Measurements from ENCODE around the gene ZNF827.

ZNF827 gene

DNA sequence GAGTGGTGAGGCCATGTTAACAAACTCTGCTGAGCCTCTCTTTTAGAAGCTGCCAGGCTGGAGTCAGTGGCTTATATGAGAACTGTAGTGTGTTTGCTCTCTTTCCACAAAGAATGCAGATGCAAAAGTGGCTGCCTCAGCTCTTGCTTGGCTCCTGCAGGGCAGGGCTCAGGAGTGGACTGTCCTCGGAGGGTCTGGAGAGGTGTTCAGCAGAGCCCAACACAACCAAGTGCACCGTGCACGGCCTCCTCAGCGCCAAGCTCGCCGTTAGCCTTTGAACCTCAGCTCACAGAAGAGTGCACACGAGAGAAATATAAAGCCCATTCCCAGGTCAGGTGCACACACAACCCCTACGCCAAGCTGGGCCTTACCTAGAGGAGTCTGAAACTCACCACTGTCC is 175.9 kb downstream of the ZNF827 start:
- Histone ChIP-seq H3K9ac (ENCODE audit: low read length) (no peak overlapping the region), H3K27me3 (ENCODE audit: control insufficient read depth in 1 of 2, insufficient read depth in 2 of 2, low read length in 2 of 2) (no peaks in the 10 kb centered on the region), H3K36me3 (ENCODE audit: insufficient read depth, low read length) (peaks cover 41% of the 10 kb centered on the region)

DNA sequence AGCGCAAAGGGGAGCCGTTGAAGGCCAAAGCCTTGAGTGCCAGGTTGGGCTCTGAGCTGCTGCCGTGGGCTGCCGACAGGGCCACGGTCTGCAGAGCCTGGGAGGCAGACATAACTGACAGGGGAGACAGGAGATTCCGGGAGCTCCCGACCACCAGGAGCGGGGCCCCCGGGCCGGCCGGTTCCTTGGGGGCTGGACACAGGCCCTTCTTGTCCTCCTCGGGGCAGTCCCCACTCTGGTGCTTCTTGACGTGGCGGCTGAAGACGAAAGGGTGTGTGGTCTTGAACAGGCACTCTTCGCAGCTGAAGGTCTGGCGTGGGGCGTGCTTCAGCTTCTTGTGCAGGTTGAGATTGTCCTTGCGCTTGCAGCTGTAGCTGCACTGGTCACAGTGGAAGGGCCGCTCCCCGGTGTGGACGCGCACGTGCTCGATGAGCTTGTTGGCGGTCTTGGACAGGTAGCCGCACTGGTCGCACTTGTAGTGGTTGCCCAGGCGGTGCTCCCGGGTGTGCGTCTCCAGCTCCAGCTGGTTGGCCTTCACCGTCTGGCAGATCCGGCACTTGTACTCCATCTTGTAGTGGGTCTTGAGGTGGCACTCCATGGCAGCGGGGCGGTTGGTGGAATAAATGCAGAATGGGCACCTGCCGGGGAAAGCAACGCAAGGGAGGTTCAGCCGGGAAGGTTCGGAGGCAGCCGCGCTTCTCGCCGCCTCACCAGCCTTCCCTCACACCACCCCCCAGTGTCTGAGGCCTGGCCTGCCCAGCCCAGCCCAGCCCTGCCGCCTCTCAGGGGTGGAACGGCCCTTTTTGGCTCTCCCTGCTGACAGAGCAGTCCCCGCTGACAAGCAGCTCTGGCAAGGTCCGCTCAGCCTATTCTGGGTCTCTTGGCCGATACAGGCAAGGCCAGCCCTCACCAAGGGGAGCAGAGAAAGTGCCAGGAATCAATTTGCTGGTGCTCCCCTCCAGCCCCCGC is 177.4 kb downstream of the ZNF827 start:
- Histone ChIP-seq H3K4me3 (ENCODE audit: low read depth in 1 of 2, low read length in 2 of 2) (no peak overlapping the region), H3K27ac (ENCODE audit: low read depth, low read length) (no peak overlapping the region), H3K9me3 (ENCODE audit: low read length) (no peaks in the 10 kb centered on the region), H3K9ac (ENCODE audit: low read length) (no peak overlapping the region), H3K4me1 (ENCODE audit: insufficient read depth, low read length) (no peaks in the 10 kb centered on the region), H3K27me3 (ENCODE audit: control insufficient read depth in 1 of 2, insufficient read depth in 2 of 2, low read length in 2 of 2) (no peaks in the 10 kb centered on the region), H3K36me3 (ENCODE audit: insufficient read depth, low read length) (peaks cover 41% of the 10 kb centered on the region)

More for the DNA sequence above, 175.9 kb downstream of the ZNF827 start:
- no peaks in the 10 kb centered on the region for H3K9me3 ChIP-seq (ENCODE audit: low read length)
- H3K4me3 ChIP-seq (ENCODE audit: low read depth in 1 of 2, low read length in 2 of 2), result no peak overlapping the region
- H3K27ac ChIP-seq (ENCODE audit: low read depth, low read length), result no peak overlapping the region
- H3K4me1 ChIP-seq (ENCODE audit: insufficient read depth, low read length), result no peaks in the 10 kb centered on the region

- no peaks in the 10 kb centered on the region for H3K27me3 ChIP-seq (ENCODE audit: control insufficient read depth in 1 of 2, insufficient read depth in 2 of 2, low read length in 2 of 2)
- H3K9ac ChIP-seq (ENCODE audit: low read length), result no peak overlapping the region
- H3K4me1 ChIP-seq (ENCODE audit: insufficient read depth, low read length), result no peaks in the 10 kb centered on the region
- H3K27ac ChIP-seq (ENCODE audit: low read depth, low read length), result no peak overlapping the region
- H3K4me3 ChIP-seq (ENCODE audit: low read depth in 1 of 2, low read length in 2 of 2), result no peak overlapping the region
- peaks cover 39% of the 10 kb centered on the region for H3K36me3 ChIP-seq (ENCODE audit: insufficient read depth, low read length)
- H3K9me3 ChIP-seq (ENCODE audit: low read length), result no peaks in the 10 kb centered on the region
These were observed 178.4 kb downstream of the ZNF827 start for GRCh38 chr4:145760176-145760575.

DNA sequence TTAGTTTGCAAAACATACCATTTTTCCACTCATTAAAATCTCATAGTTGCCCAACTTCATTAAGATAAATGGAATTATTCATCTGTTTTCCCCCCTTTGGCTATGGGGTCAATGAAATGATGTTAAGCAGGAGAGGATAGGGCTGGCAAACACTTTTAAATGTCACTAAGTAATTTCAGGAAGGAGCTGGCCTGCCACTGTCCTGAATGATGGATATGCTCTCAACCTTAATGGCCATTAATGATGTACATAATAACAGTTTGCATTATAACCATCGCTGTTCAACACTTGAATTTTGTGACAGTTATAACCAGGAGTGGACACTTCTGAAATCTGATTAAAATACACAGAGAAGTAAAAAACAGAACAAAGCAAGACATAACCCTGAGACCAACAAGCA is 181.4 kb downstream of the ZNF827 start:
- H3K27me3 ChIP-seq (ENCODE audit: control insufficient read depth in 1 of 2, insufficient read depth in 2 of 2, low read length in 2 of 2), result no peaks in the 10 kb centered on the region
- H3K9ac ChIP-seq (ENCODE audit: low read length), result no peak overlapping the region
- H3K9me3 ChIP-seq (ENCODE audit: low read length), result no peaks in the 10 kb centered on the region
- peaks cover 12% of the 10 kb centered on the region for H3K36me3 ChIP-seq (ENCODE audit: insufficient read depth, low read length)
- H3K4me3 ChIP-seq (ENCODE audit: low read depth in 1 of 2, low read length in 2 of 2), result no peak overlapping the region
- H3K27ac ChIP-seq (ENCODE audit: low read depth, low read length), result no peak overlapping the region
- no peaks in the 10 kb centered on the region for H3K4me1 ChIP-seq (ENCODE audit: insufficient read depth, low read length)

GRCh38 chr4:145756244-145756643 is 182.4 kb downstream of the ZNF827 start:
- H3K4me1 ChIP-seq (ENCODE audit: insufficient read depth, low read length), result no peaks in the 10 kb centered on the region
- no peak overlapping the region for H3K4me3 ChIP-seq (ENCODE audit: low read depth in 1 of 2, low read length in 2 of 2)
- H3K27me3 ChIP-seq (ENCODE audit: control insufficient read depth in 1 of 2, insufficient read depth in 2 of 2, low read length in 2 of 2), result no peaks in the 10 kb centered on the region
- no peak overlapping the region for H3K27ac ChIP-seq (ENCODE audit: low read depth, low read length)
- no peaks in the 10 kb centered on the region for H3K9me3 ChIP-seq (ENCODE audit: low read length)
- H3K9ac ChIP-seq (ENCODE audit: low read length), result no peak overlapping the region
- H3K36me3 ChIP-seq (ENCODE audit: insufficient read depth, low read length), result peaks cover 10% of the 10 kb centered on the region

- no peak overlapping the region for H3K9ac ChIP-seq (ENCODE audit: low read length)
- H3K9me3 ChIP-seq (ENCODE audit: low read length), result no peaks in the 10 kb centered on the region
- no peak overlapping the region for H3K27ac ChIP-seq (ENCODE audit: low read depth, low read length)
- no peaks in the 10 kb centered on the region for H3K4me1 ChIP-seq (ENCODE audit: insufficient read depth, low read length)
- H3K27me3 ChIP-seq (ENCODE audit: control insufficient read depth in 1 of 2, insufficient read depth in 2 of 2, low read length in 2 of 2), result no peaks in the 10 kb centered on the region
- H3K4me3 ChIP-seq (ENCODE audit: low read depth in 1 of 2, low read length in 2 of 2), result no peak overlapping the region
- H3K36me3 ChIP-seq (ENCODE audit: insufficient read depth, low read length), result peaks cover 10% of the 10 kb centered on the region
These were observed 182.8 kb downstream of the ZNF827 start for GRCh38 chr4:145755802-145756201.

- H3K9ac ChIP-seq (ENCODE audit: low read length), result no peak overlapping the region
- no peaks in the 10 kb centered on the region for H3K4me1 ChIP-seq (ENCODE audit: insufficient read depth, low read length)
- no peaks in the 10 kb centered on the region for H3K9me3 ChIP-seq (ENCODE audit: low read length)
- H3K27me3 ChIP-seq (ENCODE audit: control insufficient read depth in 1 of 2, insufficient read depth in 2 of 2, low read length in 2 of 2), result no peaks in the 10 kb centered on the region
- no peak overlapping the region for H3K4me3 ChIP-seq (ENCODE audit: low read depth in 1 of 2, low read length in 2 of 2)
- no peak overlapping the region for H3K27ac ChIP-seq (ENCODE audit: low read depth, low read length)
- H3K36me3 ChIP-seq (ENCODE audit: insufficient read depth, low read length), result no peaks in the 10 kb centered on the region
These were observed 195.0 kb downstream of the ZNF827 start for GRCh38 chr4:145743641-145744040.

- Histone ChIP-seq H3K36me3 (ENCODE audit: insufficient read depth, low read length) (no peaks in the 10 kb centered on the region), H3K27ac (ENCODE audit: low read depth, low read length) (no peak overlapping the region), H3K27me3 (ENCODE audit: control insufficient read depth in 1 of 2, insufficient read depth in 2 of 2, low read length in 2 of 2) (no peaks in the 10 kb centered on the region), H3K9ac (ENCODE audit: low read length) (no peak overlapping the region), H3K4me3 (ENCODE audit: low read depth in 1 of 2, low read length in 2 of 2) (no peak overlapping the region), H3K9me3 (ENCODE audit: low read length) (no peaks in the 10 kb centered on the region), H3K4me1 (ENCODE audit: insufficient read depth, low read length) (peaks cover 14% of the 10 kb centered on the region)
These were observed 197.8 kb downstream of the ZNF827 start for GRCh38 chr4:145740806-145741205.

GRCh38 chr4:145739845-145740244 is 198.8 kb downstream of the ZNF827 start:
- no peaks in the 10 kb centered on the region for H3K9me3 ChIP-seq (ENCODE audit: low read length)
- H3K36me3 ChIP-seq (ENCODE audit: insufficient read depth, low read length), result no peaks in the 10 kb centered on the region
- no peaks in the 10 kb centered on the region for H3K27me3 ChIP-seq (ENCODE audit: control insufficient read depth in 1 of 2, insufficient read depth in 2 of 2, low read length in 2 of 2)
- no peak overlapping the region for H3K9ac ChIP-seq (ENCODE audit: low read length)
- peaks cover 23% of the 10 kb centered on the region for H3K4me1 ChIP-seq (ENCODE audit: insufficient read depth, low read length)
- H3K27ac ChIP-seq (ENCODE audit: low read depth, low read length), result no peak overlapping the region
- H3K4me3 ChIP-seq (ENCODE audit: low read depth in 1 of 2, low read length in 2 of 2), result no peak overlapping the region

- Histone ChIP-seq H3K27me3 (ENCODE audit: control insufficient read depth in 1 of 2, insufficient read depth in 2 of 2, low read length in 2 of 2) (no peaks in the 10 kb centered on the region), H3K27ac (ENCODE audit: low read depth, low read length) (peak overlapping the region; percentile 91), H3K36me3 (ENCODE audit: insufficient read depth, low read length) (no peaks in the 10 kb centered on the region), H3K4me3 (ENCODE audit: low read depth in 1 of 2, low read length in 2 of 2) (peak overlapping the region in 1 of 2 donors; percentile 19), H3K9ac (ENCODE audit: low read length) (no peak overlapping the region), H3K4me1 (ENCODE audit: insufficient read depth, low read length) (peaks cover 41% of the 10 kb centered on the region), H3K9me3 (ENCODE audit: low read length) (no peaks in the 10 kb centered on the region)
These were observed 202.3 kb downstream of the ZNF827 start for GRCh38 chr4:145736241-145736831.

DNA sequence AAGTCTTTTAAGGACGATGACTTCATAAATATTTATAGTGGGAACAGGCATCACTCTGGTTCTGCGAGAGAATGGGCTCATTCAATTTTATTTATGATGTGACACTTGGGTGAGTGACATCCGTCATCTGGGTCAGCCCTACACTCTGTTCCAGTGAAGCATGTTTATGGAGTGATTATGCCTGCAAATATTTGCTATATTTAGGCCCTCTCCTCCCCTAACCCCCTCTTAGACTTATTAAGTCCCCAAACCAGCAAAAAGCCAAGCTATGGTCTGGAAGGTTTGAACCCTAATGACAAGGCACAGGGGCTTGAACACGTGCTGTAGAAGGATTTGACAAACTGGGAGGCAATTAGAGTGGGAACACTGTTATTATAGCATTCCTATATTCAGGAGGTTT is 202.8 kb downstream of the ZNF827 start:
- peaks cover 45% of the 10 kb centered on the region for H3K4me1 ChIP-seq (ENCODE audit: insufficient read depth, low read length)
- H3K9me3 ChIP-seq (ENCODE audit: low read length), result no peaks in the 10 kb centered on the region
- H3K27ac ChIP-seq (ENCODE audit: low read depth, low read length), result peak overlapping the region; percentile 91
- no peaks in the 10 kb centered on the region for H3K27me3 ChIP-seq (ENCODE audit: control insufficient read depth in 1 of 2, insufficient read depth in 2 of 2, low read length in 2 of 2)
- H3K36me3 ChIP-seq (ENCODE audit: insufficient read depth, low read length), result no peaks in the 10 kb centered on the region
- H3K4me3 ChIP-seq (ENCODE audit: low read depth in 1 of 2, low read length in 2 of 2), result no peak overlapping the region
- no peak overlapping the region for H3K9ac ChIP-seq (ENCODE audit: low read length)

All from muscle layer of colon (tissue), 2 donors.